Endothelial cell of umbilical vein (primary cell): Measurements from ENCODE around the gene RPS13. TPM values are rescaled to one million over a fixed set of nuclear protein-coding genes. Genes with fewer than 3 reads are reported as not detected.

Experiments
- BruUV-seq: library from RNA; stranded (reverse); fragments of 400-500 nt; replicated peaks from 2 replicates; lab custom pipeline; 2021; lab: Mats Ljungman, UMichigan
- CTCF ChIA-PET: fragments of 300-600, 350-600 bp; sonication (Branson Sonifier 250); formaldehyde crosslinking; loops from one replicate; lab custom pipeline; 2021; ENCODE audit warnings: antibody characterized with exemption, inconsistent platforms; lab: Charles Lee
- POLR2A ChIA-PET: fragments of 300-600, 350-600 bp; sonication (Branson Sonifier 250); formaldehyde crosslinking; loops from one replicate; lab custom pipeline; 2021; ENCODE audit warnings: antibody characterized with exemption, inconsistent platforms; lab: Charles Lee
- DNase-seq: peaks from one replicate; pipeline ENCODE4 v3.0.0-alpha.2; 2011; ENCODE audit warnings: low read depth, low spot score
- FAIRE-seq: peaks from 2 replicates; lab custom pipeline; 2011; peaks lifted over from hg19 to GRCh38; lab: Jason Lieb, UNC
- H2AFZ ChIP-seq: 2 replicates; pipeline ENCODE4 v1.6.0; 2012; ENCODE audit warnings: low read depth, low read length, control low read depth, inconsistent platforms
- H3K27ac ChIP-seq: 2 replicates; pipeline ENCODE4 v1.5.1; 2011; ENCODE audit warnings: low read depth, mild to moderate bottlenecking, control low read depth, low read length, moderate library complexity; ENCODE audit not compliant: insufficient read depth
- H3K27me3 ChIP-seq, 2 experiments: 2 replicates each; pipeline versions ENCODE4 v1.6.0 to v1.6.1; 2011; ENCODE audit warnings: low read length in 2 of 2, mixed read lengths in 1 of 2; ENCODE audit not compliant: control insufficient read depth in 2 of 2, insufficient read depth in 2 of 2
- H3K36me3 ChIP-seq, 2 experiments: 2 replicates in 1 of 2; 3 replicates in 1 of 2; pipeline ENCODE4 v1.5.1; 2011; ENCODE audit warnings: low read length in 2 of 2, mild to moderate bottlenecking in 1 of 2, moderate library complexity in 1 of 2; ENCODE audit not compliant: control insufficient read depth in 2 of 2, insufficient read depth in 2 of 2; ENCODE audit errors: extremely low read depth in 1 of 2
- H3K4me1 ChIP-seq: 3 replicates; pipeline ENCODE4 v1.5.1; 2011; ENCODE audit warnings: mild to moderate bottlenecking, low read length; ENCODE audit not compliant: control insufficient read depth, insufficient read depth; ENCODE audit errors: extremely low read depth
- H3K4me2 ChIP-seq: 2 replicates; pipeline ENCODE4 v1.6.1; 2011; ENCODE audit warnings: low read length, control low read depth, mixed read lengths; ENCODE audit not compliant: insufficient read depth
- H3K4me3 ChIP-seq, 3 experiments: fragments of 200-600 bp in 1 of 3; sonication (generic), shearing (Covaris generic) in 1 of 3; replicated peaks in 1 of 3; 2 replicates each; pipeline ENCODE4 v1.5.1; 2011 to 2016; ENCODE audit warnings: control low read depth in 3 of 3, low read length in 3 of 3, mild to moderate bottlenecking in 2 of 3, inconsistent platforms in 1 of 3, low read depth in 1 of 3, moderate library complexity in 1 of 3; ENCODE audit not compliant: insufficient read depth in 1 of 3
- H3K79me2 ChIP-seq: 2 replicates; pipeline ENCODE4 v1.6.0; 2012; ENCODE audit warnings: low read length, inconsistent platforms; ENCODE audit not compliant: control insufficient read depth, insufficient read depth
- H3K9ac ChIP-seq: replicated peaks from 2 replicates; pipeline ENCODE3; 2011; ENCODE audit warnings: low read length, control low read depth; ENCODE audit not compliant: insufficient read depth; ENCODE audit errors: extremely low read depth
- H3K9me1 ChIP-seq: replicated peaks from 3 replicates; pipeline ENCODE4 v1.6.0; 2011; ENCODE audit warnings: mild to moderate bottlenecking, low read length; ENCODE audit not compliant: control insufficient read depth, insufficient read depth; ENCODE audit errors: extremely low read depth
- H3K9me3 ChIP-seq: replicated peaks from 2 replicates; pipeline ENCODE4 v1.5.1; 2012; ENCODE audit warnings: low read length, inconsistent platforms; ENCODE audit not compliant: control insufficient read depth, insufficient read depth
- H4K20me1 ChIP-seq: replicated peaks from 2 replicates; pipeline ENCODE3; 2011; ENCODE audit warnings: mild to moderate bottlenecking, low read length; ENCODE audit not compliant: control insufficient read depth, insufficient read depth; ENCODE audit errors: extremely low read depth
- EZH2 ChIP-seq: IDR thresholded peaks from 2 replicates; pipeline ENCODE4 v1.6.1; 2012; ENCODE audit warnings: borderline replicate concordance, low read depth, mild to moderate bottlenecking, moderate library complexity, low read length, inconsistent platforms; ENCODE audit not compliant: severe bottlenecking
- FOS ChIP-seq: IDR thresholded peaks from 2 replicates; pipeline ENCODE4 v1.6.1; 2011; ENCODE audit warnings: mild to moderate bottlenecking, low read length, moderate library complexity, borderline replicate concordance; ENCODE audit not compliant: insufficient read depth
- GATA2 ChIP-seq: IDR thresholded peaks from 2 replicates; pipeline ENCODE4 v1.7.0; 2011; ENCODE audit warnings: low read depth, mild to moderate bottlenecking, moderate library complexity, mixed read lengths, low read length; ENCODE audit not compliant: insufficient read length, insufficient read depth
- MAX ChIP-seq: IDR thresholded peaks from 2 replicates; pipeline ENCODE4 v1.6.1; 2011; ENCODE audit not compliant: insufficient read depth, insufficient read length
- MYC ChIP-seq: IDR thresholded peaks from one replicate; pipeline ENCODE4 v1.6.1; 2011; ENCODE audit warnings: mild to moderate bottlenecking, low read depth, low read length
- POLR2A ChIP-seq: IDR thresholded peaks from 2 replicates; pipeline ENCODE4 v1.6.1; 2012; ENCODE audit warnings: low read depth, mild to moderate bottlenecking, control low read depth, low read length
- POLR2AphosphoS5 ChIP-seq: IDR thresholded peaks from 2 replicates; pipeline ENCODE4 v1.6.1; 2012; ENCODE audit warnings: low read depth, mild to moderate bottlenecking, control low read depth, low read length, moderate library complexity; ENCODE audit not compliant: insufficient read depth
- dilution Hi-C: fragments of 300-500 bp; cut with MboI; formaldehyde crosslinking; loops from one replicate; pipeline ENCODE4 v1.15.0; 2019; ENCODE audit warnings: low sequenced_read_pairs; ENCODE audit not compliant: extremely low pct_ligation_motif_present
- intact Hi-C: fragments of 100-400 bp; cut with micrococcal nuclease; formaldehyde crosslinking; loops from one replicate; pipeline ENCODE4 v1.10.0; 2022
- polyA plus RNA-seq, 4 experiments: library from polyadenylated mRNA; depleted of rRNA in 3 of 4; stranded (reverse) in 3 of 4; unstranded in 1 of 4; fragments of >200 nt; gene quantifications; 2 replicates each; pipeline versions ENCODE4 v1.2.1 to v1.2.3, GENCODE V29; 2011 to 2012; ENCODE audit warnings: missing spikeins in 1 of 4
- total RNA-seq: library from RNA; stranded (reverse); gene quantifications from 2 replicates; pipeline ENCODE4 v1.2.3, GENCODE V29; 2021
- TF ChIP-seq, protein P1 (sequence below), 2 donors: IDR thresholded peaks; 1 replicate in 1 of 2; 2 replicates in 1 of 2; pipeline ENCODE4 v1.5.1; 2011; ENCODE audit warnings: low read length in 2 of 2, mild to moderate bottlenecking in 2 of 2, moderate library complexity in 2 of 2, control low read depth in 1 of 2, inconsistent platforms in 1 of 2, low read depth in 1 of 2; ENCODE audit not compliant: insufficient read depth in 1 of 2; ENCODE audit errors: extremely low read depth in 1 of 2

RPS13 gene
- total and polyA plus RNA-seq, 2 donors (not counting 3 experiments of a cell fraction or from before 2014, with no cell fraction given) = 1,169 to 1,745 TPM

GRCh38 chr11:17102462-17102861 is 25.0 kb upstream of the RPS13 start:
- no TSS peak for BruUV-seq

More at GRCh38 chr11:17102462-17102861, 25.0 kb upstream of the RPS13 start:
- H3K9me3 ChIP-seq = no peaks in the 10 kb centered on the region
- no peak overlapping the region for H3K27ac ChIP-seq
- H3K79me2 ChIP-seq = no peaks in the 10 kb centered on the region
- H3K9ac ChIP-seq = no peak overlapping the region
- intact Hi-C loops = no loop called here
- TF ChIP-seq MYC = no peak
- no peak for TF ChIP-seq GATA2
- no peak for TF ChIP-seq POLR2A
- TF ChIP-seq MAX = no peak
- TF ChIP-seq FOS = no peak
- TF ChIP-seq, protein P1, sequence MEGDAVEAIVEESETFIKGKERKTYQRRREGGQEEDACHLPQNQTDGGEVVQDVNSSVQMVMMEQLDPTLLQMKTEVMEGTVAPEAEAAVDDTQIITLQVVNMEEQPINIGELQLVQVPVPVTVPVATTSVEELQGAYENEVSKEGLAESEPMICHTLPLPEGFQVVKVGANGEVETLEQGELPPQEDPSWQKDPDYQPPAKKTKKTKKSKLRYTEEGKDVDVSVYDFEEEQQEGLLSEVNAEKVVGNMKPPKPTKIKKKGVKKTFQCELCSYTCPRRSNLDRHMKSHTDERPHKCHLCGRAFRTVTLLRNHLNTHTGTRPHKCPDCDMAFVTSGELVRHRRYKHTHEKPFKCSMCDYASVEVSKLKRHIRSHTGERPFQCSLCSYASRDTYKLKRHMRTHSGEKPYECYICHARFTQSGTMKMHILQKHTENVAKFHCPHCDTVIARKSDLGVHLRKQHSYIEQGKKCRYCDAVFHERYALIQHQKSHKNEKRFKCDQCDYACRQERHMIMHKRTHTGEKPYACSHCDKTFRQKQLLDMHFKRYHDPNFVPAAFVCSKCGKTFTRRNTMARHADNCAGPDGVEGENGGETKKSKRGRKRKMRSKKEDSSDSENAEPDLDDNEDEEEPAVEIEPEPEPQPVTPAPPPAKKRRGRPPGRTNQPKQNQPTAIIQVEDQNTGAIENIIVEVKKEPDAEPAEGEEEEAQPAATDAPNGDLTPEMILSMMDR (IDR thresholded peaks at IDR 0.05; ENCODE audit: extremely low read depth in 1 of 2, insufficient read depth in 1 of 2, low read depth in 1 of 2, low read length in 2 of 2) = no peak
- no peak for TF ChIP-seq POLR2AphosphoS5
- no peak for TF ChIP-seq EZH2
- no peak overlapping the region for H3K4me2 ChIP-seq
- H2AFZ ChIP-seq = no peak overlapping the region
- no peaks in the 10 kb centered on the region for H3K9me1 ChIP-seq
- H3K4me1 ChIP-seq = peaks cover 3% of the 10 kb centered on the region
- DNase-seq = no peak
- ChIA-PET CTCF (interaction anchor here (1.7 kb wide), 1 partner anchor 34 kb away, joined by 5 read pairs; no protein-coding TSS in a partner anchor), POLR2A (no interaction called here)
- dilution Hi-C loops = no loop called here
- no peaks in the 10 kb centered on the region for H3K27me3 ChIP-seq
- no peak overlapping the region for H3K4me3 ChIP-seq
- no peaks in the 10 kb centered on the region for H4K20me1 ChIP-seq
- H3K36me3 ChIP-seq = peaks cover 9 to 27% of the 10 kb centered on the region in 2 experiments
- FAIRE-seq = no peak
